HG03095 (cell line): ENCODE results near the gene TCEA3.
"Not testable (repeated sequence)": the region's sequence is repeated elsewhere in the genome, so short reads cannot be mapped to it uniquely, and the experiment has no call there.

ENCODE experiments used
- ATAC-seq: cut with Tn5 transposase; IDR thresholded peaks from one replicate; pipeline ENCODE4 v1.9.1; 2021; ENCODE audit warnings: moderate library complexity; ENCODE audit not compliant: unreplicated experiment

Gene TCEA3

GRCh38 chr1:23395154-23395724 is 29.3 kb downstream of the TCEA3 start:
- ATAC-seq = no peak

- no peak for ATAC-seq
These were observed 29.9 kb downstream of the TCEA3 start for GRCh38 chr1:23394684-23395083.

GRCh38 chr1:23394181-23394580 is 30.4 kb downstream of the TCEA3 start:
- ATAC-seq = no peak

GRCh38 chr1:23393706-23394105 is 30.8 kb downstream of the TCEA3 start:
- ATAC-seq = no peak

- no peak for ATAC-seq
These were observed 32.3 kb downstream of the TCEA3 start for GRCh38 chr1:23392125-23392855.

DNA sequence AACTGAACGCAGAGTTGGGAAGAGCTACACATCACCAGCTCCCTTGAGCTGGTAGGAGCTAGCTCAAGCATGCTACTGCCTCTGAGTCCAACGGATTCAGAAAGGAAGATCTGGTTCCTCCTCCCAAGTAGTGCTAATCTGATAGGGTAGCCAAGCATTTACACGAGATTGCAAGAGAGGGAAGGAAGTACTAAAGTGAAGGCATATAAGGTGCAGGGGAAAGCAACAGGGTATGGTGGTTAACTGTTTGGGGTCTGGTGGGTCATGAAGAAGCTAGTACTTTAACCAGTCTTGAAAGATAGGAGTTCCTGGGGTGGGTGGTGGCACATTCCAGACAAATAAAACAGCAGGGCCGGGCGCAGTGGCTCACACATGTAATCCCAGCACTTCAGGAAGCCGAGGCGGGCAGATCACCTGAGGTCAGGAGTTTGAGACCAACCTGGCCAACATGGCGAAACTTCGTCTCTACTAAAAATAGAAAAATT is 34.7 kb downstream of the TCEA3 start:
- ATAC-seq = no peak

- no peak for ATAC-seq
These were observed 37.1 kb downstream of the TCEA3 start for GRCh38 chr1:23387494-23387893.

GRCh38 chr1:23385119-23385621 is 39.4 kb downstream of the TCEA3 start:
- no peak for ATAC-seq

GRCh38 chr1:23384312-23385058 is 40.1 kb downstream of the TCEA3 start:
- no peak for ATAC-seq

- no peak for ATAC-seq
These were observed 40.8 kb downstream of the TCEA3 start for GRCh38 chr1:23383577-23384311.

GRCh38 chr1:23381233-23381885 is 43.2 kb downstream of the TCEA3 start:
- no peak for ATAC-seq

DNA sequence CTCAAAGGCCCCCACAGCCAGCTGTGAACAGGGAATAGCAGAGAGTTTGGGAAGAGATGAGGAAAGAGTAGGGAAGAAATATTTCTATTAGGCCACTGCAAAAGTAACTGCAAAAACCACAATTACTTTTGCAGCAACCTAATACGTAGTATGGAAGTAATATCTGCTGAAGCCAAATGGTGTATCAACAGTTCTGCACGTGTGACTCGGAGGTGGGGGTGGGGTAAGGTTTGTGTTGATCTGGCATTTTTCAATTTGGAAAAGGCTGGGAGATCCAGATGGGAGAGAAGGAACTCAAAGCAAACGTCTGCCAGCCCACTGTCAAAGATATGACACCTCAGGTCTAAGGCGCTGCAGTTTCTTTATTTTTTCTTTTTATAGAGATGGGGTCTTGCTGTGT is 43.8 kb downstream of the TCEA3 start:
- ATAC-seq = no peak

DNA sequence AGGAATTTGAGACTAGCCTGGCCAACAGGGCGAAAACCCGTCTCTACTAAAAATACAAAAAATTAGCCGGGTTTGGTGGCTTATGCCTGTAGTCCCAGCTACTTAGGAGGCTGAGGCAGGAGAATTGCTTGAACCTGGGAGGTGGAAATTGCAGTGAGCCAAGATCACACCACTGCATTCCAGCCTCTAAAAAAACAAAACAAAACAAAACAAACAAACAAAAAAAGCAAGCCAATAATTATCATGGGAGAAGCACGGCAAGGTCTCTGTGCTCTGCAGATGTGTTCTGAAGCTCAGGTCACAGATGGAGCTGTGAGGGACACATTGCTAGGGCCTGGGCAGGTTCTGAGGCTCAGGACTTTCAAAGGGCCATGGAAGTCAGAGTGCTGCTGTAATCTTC is 44.3 kb downstream of the TCEA3 start:
- not testable (repeated sequence) for ATAC-seq

DNA sequence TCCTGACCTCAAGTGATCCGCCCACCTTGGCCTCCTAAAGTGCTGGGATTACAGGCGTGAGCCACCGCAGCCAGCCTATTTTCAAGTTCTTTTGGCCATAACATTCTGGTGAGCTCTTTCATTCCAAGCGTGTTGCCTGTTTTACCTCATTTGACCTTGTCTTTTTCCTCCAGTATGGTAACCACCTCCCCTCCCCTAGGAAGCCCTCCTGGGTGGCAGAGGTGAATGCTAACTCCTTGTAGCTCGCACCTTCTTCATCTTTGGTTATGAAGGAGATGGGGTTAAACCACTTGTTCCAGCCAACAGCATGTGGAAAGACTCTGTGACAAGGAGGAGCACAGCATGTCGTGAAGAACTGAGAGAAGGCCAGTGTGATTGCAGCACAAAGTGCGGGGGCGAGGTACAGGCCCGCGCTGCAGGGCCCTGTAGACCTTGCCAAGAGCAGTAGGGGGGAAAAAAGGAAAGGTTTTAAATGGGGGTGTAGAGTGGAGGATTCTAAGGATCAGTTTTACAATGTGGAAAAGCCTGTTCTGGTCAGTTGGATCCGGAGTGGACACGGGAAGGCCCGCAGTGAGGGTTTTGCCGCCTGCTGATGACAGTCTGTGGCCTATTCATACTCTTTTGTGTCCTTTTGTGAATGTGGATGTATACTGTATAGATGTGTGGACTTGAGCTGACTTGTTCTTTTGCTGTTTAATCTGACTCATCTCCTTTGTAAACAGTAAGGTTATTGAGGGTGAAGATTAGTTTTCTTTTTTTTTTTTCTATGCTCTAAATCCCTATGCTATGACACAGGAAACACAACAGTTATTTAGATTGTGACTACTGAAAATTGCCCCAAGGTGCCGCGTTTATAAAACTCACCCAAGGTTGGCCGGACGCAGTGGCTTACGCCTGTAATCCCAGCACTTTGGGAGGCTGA is 47.4 kb downstream of the TCEA3 start:
- no peak for ATAC-seq

DNA sequence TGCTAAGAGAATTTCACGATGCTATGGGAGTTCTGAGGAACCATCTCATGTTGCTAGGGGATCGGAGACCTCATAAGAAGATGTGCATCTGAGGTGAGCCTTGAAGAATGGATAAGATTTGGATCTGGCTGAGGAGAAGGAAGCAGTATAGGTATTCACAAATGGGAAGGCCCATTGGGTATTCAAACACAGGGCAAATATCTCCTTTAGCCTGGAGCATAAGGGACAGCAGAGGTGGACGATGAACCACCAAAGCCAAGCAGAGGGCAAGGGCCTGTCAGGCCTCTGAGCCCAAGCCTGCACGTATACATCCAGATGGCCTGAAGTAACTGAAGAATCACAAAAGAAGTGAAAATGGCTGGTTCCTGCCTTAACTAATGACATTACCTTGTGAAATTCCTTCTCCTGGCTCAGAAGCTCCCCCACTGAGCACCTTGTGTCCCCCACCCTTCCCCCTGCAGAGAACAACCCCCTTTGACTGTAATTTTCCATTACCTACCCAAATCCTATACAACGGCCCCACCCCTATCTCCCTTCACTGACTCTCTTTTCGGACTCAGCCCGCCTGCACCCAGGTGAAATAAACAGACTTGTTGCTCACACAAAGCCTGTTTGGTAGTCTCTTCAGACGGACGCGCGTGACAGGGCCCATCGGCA is 50.3 kb downstream of the TCEA3 start:
- ATAC-seq = not testable (repeated sequence)

- ATAC-seq = no peak
These were observed 52.3 kb downstream of the TCEA3 start for GRCh38 chr1:23371987-23372880.

DNA sequence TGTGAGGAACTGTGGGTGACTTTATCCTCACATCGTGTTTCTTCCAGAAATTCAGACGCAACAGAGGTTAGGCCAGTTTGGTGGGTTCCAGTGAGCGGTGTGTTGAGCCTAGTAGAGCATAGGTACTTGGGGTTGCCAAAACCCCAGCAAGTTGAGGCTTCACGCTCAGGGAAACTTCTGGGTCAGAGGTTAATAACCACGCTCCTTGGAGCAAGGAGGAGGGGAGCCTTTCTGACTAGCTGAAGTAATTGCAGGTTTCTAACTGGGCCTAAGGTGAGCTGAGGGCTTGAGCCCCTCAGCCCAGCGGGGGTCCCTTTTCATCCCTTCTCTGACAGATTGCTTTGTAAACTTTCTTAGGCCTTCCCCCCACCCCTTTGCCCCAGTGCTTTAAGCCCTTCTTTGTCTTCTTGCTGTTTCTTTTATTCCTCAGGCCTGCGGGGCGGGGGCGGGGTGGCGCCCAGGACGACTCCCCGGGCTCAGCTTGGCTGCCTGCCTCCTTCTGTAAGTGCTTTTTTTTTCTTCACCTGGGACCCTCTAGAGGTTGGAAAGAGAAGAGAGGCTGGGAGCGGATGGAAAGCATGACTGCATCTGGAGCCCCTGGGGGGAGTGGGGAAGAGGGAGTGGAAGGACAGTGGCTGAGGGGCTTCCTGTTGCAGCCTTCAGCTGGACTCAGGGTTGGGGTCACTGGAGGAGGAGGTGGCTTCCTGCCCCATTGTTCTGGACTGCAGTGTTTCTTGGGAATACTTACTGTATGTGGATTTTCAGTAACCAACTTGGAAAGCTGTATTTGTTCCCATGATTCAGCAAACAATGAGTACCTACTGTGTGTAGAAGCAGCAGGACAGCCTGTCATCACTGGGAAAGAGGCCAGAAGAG is 53.6 kb downstream of the TCEA3 start:
- no peak for ATAC-seq
